RWPE1 (cell line): ENCODE data around the gene CSH2.
"Not testable (repeated sequence)": the region's sequence is repeated elsewhere in the genome, so short reads cannot be mapped to it uniquely, and the experiment has no call there.

Experiments used
- CTCF ChIA-PET: fragments of 350-600 bp; sonication (Branson Sonifier 250); formaldehyde crosslinking; extraction: SDS; loops from one replicate; lab custom pipeline; 2021; lab: Yijun Ruan, JAX
- POLR2A ChIA-PET: fragments of 400-600 bp; formaldehyde crosslinking; extraction: SDS; loops from one replicate; lab custom pipeline; 2020; ENCODE audit warnings: antibody characterized with exemption; ENCODE audit not compliant: low non-redundant PET; lab: Yijun Ruan, JAX
- DNase-seq: peaks from one replicate; pipeline ENCODE4 v3.0.0; 2012; ENCODE audit warnings: low spot score
- H3K27ac ChIP-seq: fragments of 450-650 bp; 2 replicates; pipeline ENCODE4 v1.5.1; 2017
- TF ChIP-seq, protein P1 (sequence below): fragments of 450-650 bp; conservative IDR thresholded peaks from 2 replicates; pipeline ENCODE4 v1.5.1; 2017; ENCODE audit warnings: low read depth, mild to moderate bottlenecking

Gene CSH2

GRCh38 chr17:63903787-63904201 lies 30.3 kb upstream of the CSH2 start:
- POLR2A ChIA-PET, DNase-seq: not testable (repeated sequence)
- CTCF ChIA-PET: interaction anchor here (0.6 to 1.1 kb wide), 2 partner anchors 74 to 125 kb away, joined by 3 to 4 read pairs; no protein-coding TSS in a partner anchor

DNA sequence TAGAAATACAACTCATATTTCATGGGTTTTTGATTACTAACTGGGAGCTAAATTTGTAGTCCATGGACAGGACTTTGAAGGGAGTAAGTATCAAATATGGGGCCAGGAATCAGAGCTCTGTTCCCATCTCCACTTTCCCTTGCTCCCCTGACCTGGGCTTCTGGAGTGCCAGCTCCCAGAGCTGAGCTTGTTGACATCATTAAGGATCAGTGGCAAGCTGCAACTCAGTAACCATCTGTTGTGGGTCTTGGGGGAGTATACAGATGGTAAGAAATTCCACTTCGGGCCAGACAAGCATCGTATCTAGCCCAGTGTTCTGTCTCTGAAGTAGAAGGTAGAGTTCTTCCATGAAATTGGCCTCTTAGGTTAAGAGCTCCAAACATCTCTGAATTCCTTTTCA lies 28.5 kb upstream of the CSH2 start:
- CTCF ChIA-PET: interaction anchor here (0.6 to 1.0 kb wide), 2 partner anchors 17 to 515 kb away, joined by 3 read pairs; no protein-coding TSS in a partner anchor
- POLR2A ChIA-PET, H3K27ac ChIP-seq, DNase-seq: not testable (repeated sequence)

More at GRCh38 chr17:63903787-63904201, 30.3 kb upstream of the CSH2 start:
- H3K27ac ChIP-seq: not testable (repeated sequence)
- TF ChIP-seq, protein P1, sequence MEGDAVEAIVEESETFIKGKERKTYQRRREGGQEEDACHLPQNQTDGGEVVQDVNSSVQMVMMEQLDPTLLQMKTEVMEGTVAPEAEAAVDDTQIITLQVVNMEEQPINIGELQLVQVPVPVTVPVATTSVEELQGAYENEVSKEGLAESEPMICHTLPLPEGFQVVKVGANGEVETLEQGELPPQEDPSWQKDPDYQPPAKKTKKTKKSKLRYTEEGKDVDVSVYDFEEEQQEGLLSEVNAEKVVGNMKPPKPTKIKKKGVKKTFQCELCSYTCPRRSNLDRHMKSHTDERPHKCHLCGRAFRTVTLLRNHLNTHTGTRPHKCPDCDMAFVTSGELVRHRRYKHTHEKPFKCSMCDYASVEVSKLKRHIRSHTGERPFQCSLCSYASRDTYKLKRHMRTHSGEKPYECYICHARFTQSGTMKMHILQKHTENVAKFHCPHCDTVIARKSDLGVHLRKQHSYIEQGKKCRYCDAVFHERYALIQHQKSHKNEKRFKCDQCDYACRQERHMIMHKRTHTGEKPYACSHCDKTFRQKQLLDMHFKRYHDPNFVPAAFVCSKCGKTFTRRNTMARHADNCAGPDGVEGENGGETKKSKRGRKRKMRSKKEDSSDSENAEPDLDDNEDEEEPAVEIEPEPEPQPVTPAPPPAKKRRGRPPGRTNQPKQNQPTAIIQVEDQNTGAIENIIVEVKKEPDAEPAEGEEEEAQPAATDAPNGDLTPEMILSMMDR: peak; percentile 68

DNA sequence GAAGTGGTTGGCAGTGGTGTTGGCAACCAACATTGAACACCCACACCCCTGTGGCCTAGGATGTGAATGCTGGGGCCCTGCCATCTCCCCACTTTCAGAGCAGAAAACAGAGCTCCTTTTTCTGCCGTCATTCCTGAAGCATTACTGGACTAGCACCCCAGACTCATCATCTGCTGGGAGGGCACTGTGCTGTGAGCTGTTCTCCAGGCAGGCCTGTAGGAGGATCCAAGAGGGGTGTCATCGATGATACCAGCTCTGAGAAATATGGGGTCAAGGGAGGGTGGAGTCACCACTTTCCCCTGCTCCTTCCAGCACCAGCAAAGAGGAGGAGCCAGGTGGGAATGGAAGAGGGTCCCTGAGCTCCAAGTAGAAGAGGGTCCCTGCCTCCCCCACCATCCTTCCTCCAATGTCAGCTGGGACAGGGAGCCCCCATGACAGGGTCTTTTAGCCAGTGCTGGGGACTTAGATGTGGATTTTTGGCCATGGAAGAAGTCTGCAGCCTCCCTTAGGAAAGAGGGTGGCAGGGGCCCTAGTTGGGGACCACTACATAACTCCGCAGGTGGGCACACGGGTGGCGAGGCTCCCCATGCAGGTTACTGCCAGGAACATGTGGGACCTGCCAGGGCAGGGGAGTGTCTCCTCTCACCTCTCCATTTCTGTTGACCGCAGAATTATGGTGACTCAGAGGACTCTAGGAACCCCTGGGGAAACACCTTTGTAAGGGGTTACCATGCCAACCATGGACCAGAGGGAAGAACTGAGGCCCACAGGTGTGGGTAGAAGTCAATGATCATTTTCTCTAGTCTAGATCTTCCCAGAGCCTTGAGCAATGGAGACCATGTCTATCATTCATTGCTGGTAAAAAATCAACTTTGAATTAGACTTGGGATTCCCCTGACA lies 25.7 kb upstream of the CSH2 start:
- peak; percentile 20 for DNase-seq
- CTCF ChIA-PET: interaction anchor here (0.6 kb wide), 1 partner anchor 9 kb away, joined by 3 read pairs; no protein-coding TSS in a partner anchor
- POLR2A ChIA-PET, H3K27ac ChIP-seq: not testable (repeated sequence)

DNA sequence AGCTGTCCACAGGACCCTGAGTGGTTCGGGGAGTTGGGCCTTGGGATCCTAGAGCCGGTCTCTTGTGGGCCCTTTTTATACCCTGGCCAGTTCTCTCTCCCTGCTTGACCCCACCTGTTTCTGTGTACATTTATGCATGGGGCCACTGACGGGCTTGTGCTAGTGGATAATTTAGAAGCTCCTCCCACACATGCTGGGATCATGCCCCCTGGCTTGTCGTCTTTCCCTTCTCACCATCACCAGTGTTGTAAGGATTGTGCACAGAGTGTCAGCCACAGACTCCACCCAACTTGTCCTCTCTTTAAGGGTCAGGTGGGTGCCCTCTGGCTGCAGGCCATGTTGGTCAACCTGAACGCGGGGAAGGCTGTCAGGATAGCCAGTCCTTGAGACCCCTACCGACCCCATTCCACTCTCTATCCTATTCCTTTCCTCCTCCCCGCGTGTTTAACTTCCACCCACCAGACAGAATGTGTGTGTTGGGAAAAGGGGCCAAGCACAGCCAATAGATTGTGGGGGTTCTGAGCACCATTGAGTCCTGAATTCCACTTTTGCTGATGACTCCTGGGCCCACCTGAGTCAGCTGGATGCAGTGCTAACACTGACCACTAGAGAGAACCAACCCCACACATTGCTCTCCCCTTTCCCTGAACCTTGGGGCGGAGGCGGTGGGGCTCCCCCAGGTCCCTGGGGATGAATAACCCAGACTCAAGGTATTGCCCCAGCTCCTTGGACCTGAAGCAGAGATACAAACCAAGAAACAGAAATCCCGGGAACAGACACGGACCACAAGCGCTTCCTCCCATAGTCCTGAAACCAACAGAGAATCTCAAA lies 23.3 kb upstream of the CSH2 start, which contains the start of gene CSH1:
Gene CSH1, minus strand, starts transcription at position 51 of the 831 bp plus-strand sequence. CDS start 63 bp downstream, outside the sequence.
- CTCF ChIA-PET, H3K27ac ChIP-seq, POLR2A ChIA-PET, DNase-seq: not testable (repeated sequence)

DNA sequence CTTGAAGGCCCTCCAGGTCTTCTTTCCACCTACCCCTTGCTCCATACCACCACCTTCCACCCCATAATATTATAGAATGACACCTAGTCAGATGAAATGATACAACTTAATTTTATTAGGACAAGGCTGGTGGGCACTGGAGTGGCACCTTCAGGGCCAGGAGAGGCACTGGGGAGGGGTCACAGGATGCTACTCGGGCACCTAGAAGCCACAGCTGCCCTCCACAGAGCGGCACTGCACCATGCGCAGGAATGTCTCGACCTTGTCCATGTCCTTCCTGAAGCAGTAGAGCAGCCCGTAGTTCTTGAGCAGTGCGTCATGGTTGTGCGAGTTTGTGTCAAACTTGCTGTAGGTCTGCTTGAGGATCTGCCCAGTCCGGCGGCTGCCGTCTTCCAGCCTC lies 21.3 kb upstream of the CSH2 start:
- CTCF ChIA-PET, POLR2A ChIA-PET, H3K27ac ChIP-seq, DNase-seq: not testable (repeated sequence)

DNA sequence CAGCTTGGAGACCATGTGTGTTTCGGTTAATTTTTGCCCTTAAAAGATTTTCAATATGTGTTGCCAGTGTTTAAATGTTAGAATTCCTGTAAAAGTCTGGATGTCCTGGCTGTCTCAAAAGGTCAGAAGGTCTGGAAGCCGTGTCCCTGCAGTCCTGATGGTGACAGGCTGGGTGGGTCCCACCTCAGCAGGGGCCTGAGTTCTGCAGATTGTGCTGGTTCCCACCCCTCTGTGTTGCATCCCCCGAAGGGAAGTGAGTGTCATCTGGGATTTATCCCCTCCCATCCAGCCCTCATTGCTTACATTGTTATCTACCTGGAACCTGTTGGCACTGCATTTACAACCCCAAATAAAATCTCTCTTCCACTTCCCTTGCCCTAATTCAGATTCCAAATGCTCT lies 20.5 kb upstream of the CSH2 start:
- POLR2A ChIA-PET, CTCF ChIA-PET, H3K27ac ChIP-seq, DNase-seq: not testable (repeated sequence)

DNA sequence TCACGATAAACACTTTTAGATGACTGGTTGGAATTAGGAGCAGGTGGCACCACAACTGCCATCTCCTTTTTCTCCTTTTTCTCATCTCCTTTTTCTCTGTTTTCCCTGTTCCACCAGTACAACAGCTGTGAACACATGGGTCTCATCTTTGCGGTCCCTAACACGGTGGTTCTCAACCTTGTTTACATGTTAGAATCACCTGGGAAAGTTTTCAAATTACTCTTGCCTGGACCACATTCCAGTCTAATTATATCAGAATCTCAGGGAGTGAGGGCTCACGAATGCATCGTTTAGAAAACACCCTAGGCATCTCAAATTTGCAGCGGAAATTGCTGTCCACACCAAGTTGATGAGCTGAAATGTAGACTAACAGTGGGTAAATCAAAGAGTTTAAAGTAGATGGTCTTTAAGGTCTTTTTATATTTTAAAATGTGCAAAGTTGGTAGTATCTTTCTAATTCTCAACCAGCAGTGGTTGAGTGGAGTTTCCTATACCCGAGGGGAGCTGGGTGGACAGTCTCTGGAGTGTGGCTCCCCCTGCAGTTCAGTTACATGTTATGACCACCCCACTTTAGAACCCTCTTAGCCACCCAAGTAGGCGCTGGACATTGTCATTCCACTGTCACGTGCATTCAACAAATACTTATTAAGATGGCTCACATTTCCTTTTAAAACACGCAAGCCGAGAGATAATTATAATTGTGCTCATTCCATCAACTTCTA lies 19.0 kb upstream of the CSH2 start:
- POLR2A ChIA-PET, H3K27ac ChIP-seq, CTCF ChIA-PET, DNase-seq: not testable (repeated sequence)

GRCh38 chr17:63889026-63889848 lies 15.8 kb upstream of the CSH2 start:
- POLR2A ChIA-PET, DNase-seq, H3K27ac ChIP-seq: not testable (repeated sequence)
- TF ChIP-seq, protein P1: peak; percentile 59
- CTCF ChIA-PET: interaction anchor here (0.5 to 0.7 kb wide), 4 partner anchors 40 to 974 kb away, joined by 3 to 5 read pairs (median 4); no protein-coding TSS in a partner anchor

GRCh38 chr17:63885119-63885518 lies 11.6 kb upstream of the CSH2 start:
- DNase-seq, POLR2A ChIA-PET, H3K27ac ChIP-seq: not testable (repeated sequence)
- CTCF ChIA-PET: interaction anchor here (0.5 to 0.6 kb wide), 2 partner anchors 16 to 73 kb away, joined by 3 read pairs; no protein-coding TSS in a partner anchor

- CTCF ChIA-PET: interaction anchor here (0.7 kb wide), 1 partner anchor 162 kb away, joined by 3 read pairs; no protein-coding TSS in a partner anchor
- POLR2A ChIA-PET, DNase-seq, H3K27ac ChIP-seq: not testable (repeated sequence)
Measured at GRCh38 chr17:63882626-63883126, 9.2 kb upstream of the CSH2 start.
